BE2C (cell line): ENCODE results near the gene CIB1.

Source experiments
- DNase-seq: peaks from one replicate; pipeline ENCODE4 v3.0.0-alpha.2; 2020
- H3K27me3 ChIP-seq: fragments of 250-450 bp; sonication (Bioruptor Pico); 2 replicates; pipeline ENCODE4 v1.5.1; 2020; ENCODE audit warnings: mild to moderate bottlenecking
- H3K36me3 ChIP-seq: fragments of 250-450 bp; sonication (Bioruptor Pico); 2 replicates; pipeline ENCODE4 v1.5.1; 2020; ENCODE audit warnings: mild to moderate bottlenecking
- H3K4me1 ChIP-seq: fragments of 250-450 bp; sonication (Bioruptor Pico); 2 replicates; pipeline ENCODE4 v1.5.1; 2020
- H3K4me3 ChIP-seq: 2 replicates; pipeline ENCODE4 v1.5.1; 2011; ENCODE audit warnings: low read depth, low read length
- H3K9me3 ChIP-seq: fragments of 250-450 bp; sonication (Bioruptor Pico); 2 replicates; pipeline ENCODE4 v1.5.1; 2020
- TF ChIP-seq, protein P1 (sequence below): IDR thresholded peaks from 2 replicates; pipeline ENCODE4 v1.5.1; 2012; ENCODE audit warnings: mild to moderate bottlenecking, low read depth, low read length

Gene CIB1

DNA sequence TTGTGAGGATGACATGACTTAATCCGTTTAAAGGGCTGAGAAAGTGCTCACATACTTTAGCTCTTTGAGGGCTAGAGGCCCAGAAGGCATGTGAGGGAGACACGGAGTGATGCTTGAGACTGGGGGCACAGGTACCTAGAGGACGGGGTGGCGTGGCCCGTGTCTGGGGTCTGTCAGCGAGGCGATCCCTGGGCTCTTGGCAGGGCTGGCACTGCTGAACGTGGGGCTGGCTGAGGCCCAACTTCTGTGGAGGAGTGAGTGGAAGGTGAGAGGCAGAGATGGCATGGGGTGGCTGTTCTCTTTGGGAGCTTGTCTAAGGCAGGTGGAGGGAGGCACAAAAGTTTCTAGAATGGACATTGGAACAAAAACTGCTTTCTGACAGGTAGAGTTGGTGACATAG is 23.1 kb downstream of the CIB1 start:
- Histone ChIP-seq H3K4me1 (peaks cover 34% of the 10 kb centered on the region), H3K27me3 (no peaks in the 10 kb centered on the region), H3K36me3 (no peaks in the 10 kb centered on the region), H3K4me3 (no peak overlapping the region), H3K9me3 (no peaks in the 10 kb centered on the region)
- TF ChIP-seq, protein P1, sequence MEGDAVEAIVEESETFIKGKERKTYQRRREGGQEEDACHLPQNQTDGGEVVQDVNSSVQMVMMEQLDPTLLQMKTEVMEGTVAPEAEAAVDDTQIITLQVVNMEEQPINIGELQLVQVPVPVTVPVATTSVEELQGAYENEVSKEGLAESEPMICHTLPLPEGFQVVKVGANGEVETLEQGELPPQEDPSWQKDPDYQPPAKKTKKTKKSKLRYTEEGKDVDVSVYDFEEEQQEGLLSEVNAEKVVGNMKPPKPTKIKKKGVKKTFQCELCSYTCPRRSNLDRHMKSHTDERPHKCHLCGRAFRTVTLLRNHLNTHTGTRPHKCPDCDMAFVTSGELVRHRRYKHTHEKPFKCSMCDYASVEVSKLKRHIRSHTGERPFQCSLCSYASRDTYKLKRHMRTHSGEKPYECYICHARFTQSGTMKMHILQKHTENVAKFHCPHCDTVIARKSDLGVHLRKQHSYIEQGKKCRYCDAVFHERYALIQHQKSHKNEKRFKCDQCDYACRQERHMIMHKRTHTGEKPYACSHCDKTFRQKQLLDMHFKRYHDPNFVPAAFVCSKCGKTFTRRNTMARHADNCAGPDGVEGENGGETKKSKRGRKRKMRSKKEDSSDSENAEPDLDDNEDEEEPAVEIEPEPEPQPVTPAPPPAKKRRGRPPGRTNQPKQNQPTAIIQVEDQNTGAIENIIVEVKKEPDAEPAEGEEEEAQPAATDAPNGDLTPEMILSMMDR, result no peak
- DNase-seq, result no peak

GRCh38 chr15:90209591-90209990 is 24.1 kb downstream of the CIB1 start:
- Histone ChIP-seq H3K4me3 (no peak overlapping the region), H3K9me3 (no peaks in the 10 kb centered on the region), H3K4me1 (peaks cover 37% of the 10 kb centered on the region), H3K36me3 (no peaks in the 10 kb centered on the region; the same call in 1 of the 2 replicates), H3K27me3 (no peaks in the 10 kb centered on the region)
- TF ChIP-seq, protein P1, result no peak
- no peak for DNase-seq

DNA sequence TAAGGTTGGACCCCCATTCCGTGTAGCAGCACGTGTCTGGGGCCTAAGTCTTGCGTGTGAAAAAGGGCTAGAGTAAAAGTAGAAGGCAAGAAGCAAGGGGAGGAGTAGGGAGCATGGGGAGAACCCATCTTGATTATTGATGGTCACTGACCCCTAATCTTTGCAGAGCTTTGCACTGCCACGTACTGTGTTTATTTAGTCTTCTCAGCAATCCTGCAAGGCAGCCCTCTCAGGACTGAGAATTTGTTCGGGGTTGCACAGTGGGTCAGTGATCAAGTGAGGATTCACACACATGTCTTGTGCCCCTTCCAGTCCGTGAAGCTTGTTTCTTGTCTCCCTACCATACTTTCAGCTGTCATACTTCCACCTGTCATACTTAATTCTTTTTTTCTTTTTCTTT is 25.4 kb downstream of the CIB1 start:
- Histone ChIP-seq H3K4me1 (peaks cover 41% of the 10 kb centered on the region), H3K27me3 (no peaks in the 10 kb centered on the region), H3K9me3 (no peaks in the 10 kb centered on the region), H3K36me3 (no peaks in the 10 kb centered on the region; the same call in 1 of the 2 replicates), H3K4me3 (no peak overlapping the region)
- TF ChIP-seq, protein P1, result no peak
- DNase-seq, result no peak

DNA sequence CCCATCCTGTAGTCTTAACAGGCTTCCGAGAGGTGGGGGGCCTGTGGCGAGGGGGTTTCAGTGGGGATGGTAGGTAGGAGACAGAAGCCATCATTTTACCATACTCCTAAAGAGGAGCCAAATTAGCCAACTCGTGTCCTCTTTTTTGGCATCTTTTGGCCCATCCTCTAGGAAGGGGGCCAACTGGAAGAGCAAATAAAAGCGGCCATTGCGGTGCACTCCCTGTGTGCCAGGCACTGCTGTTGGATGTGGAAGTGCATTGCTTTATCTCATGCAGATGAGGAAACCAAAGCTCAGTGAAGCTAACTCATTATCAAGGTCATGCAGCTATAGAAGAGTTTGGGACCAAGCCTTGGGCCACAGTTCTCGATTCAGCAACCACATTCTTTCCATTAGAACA is 26.5 kb downstream of the CIB1 start:
- Histone ChIP-seq H3K4me1 (peaks cover 30% of the 10 kb centered on the region), H3K9me3 (no peaks in the 10 kb centered on the region), H3K4me3 (no peak overlapping the region), H3K27me3 (no peaks in the 10 kb centered on the region), H3K36me3 (no peaks in the 10 kb centered on the region; the same call in 1 of the 2 replicates)
- no peak for DNase-seq
- TF ChIP-seq, protein P1, result no peak

- peaks cover 20% of the 10 kb centered on the region for H3K4me1 ChIP-seq
- H3K36me3 ChIP-seq, result no peaks in the 10 kb centered on the region; the same call in 1 of the 2 replicates
- no peaks in the 10 kb centered on the region for H3K9me3 ChIP-seq
- no peaks in the 10 kb centered on the region for H3K27me3 ChIP-seq
- TF ChIP-seq, protein P1, result no peak
- DNase-seq, result no peak
- no peak overlapping the region for H3K4me3 ChIP-seq
Measured at GRCh38 chr15:90205886-90206285, 27.9 kb downstream of the CIB1 start.

DNA sequence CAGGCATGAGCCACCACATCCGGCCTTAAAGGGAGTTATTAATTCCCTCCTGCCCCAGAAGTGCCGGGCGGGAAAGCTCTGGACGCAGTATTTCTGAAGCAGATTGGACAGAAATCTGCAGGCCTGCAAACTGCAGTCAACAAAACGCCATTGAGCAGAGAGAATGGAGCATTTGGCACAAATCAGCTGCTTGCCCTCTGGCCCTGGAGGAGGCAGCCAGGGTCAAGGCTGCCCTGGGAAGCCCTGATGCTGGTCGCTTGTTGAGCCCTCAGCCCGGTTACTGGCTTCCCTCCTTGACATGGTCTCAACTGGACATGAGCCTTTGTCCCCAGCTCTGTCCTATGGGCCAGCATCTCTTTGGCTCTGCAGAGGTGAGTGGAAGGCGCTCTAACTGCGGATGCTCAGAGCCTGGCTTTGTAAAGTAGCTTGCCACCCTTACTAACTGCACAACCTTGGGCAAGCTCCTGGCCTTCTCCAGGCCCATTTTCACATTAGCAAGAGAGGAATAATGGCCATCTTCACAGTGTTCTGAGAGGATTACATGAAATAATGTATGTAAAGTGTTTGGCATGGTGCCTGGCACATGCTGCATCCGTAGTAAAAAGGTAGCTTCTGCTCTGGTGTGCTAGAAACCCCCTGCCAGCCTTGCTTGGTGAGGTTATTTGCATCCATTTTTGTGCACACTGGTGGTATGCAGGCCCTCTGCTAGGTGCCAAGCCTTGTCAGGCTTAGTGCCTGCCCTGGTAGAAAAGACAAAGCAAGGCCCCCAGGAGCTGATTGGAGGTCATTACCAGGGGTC is 28.5 kb downstream of the CIB1 start:
- Histone ChIP-seq H3K27me3 (no peaks in the 10 kb centered on the region), H3K4me1 (peaks cover 26% of the 10 kb centered on the region), H3K36me3 (no peaks in the 10 kb centered on the region; the same call in 1 of the 2 replicates), H3K4me3 (no peak overlapping the region), H3K9me3 (no peaks in the 10 kb centered on the region)
- DNase-seq, result no peak
- TF ChIP-seq, protein P1, result no peak
